ENCODE data around the gene GPC3. TPM values are rescaled to one million over a fixed set of nuclear protein-coding genes. Genes with fewer than 3 reads are reported as not detected.

Gene GPC3
- 15.5 TPM for total RNA-seq

DNA sequence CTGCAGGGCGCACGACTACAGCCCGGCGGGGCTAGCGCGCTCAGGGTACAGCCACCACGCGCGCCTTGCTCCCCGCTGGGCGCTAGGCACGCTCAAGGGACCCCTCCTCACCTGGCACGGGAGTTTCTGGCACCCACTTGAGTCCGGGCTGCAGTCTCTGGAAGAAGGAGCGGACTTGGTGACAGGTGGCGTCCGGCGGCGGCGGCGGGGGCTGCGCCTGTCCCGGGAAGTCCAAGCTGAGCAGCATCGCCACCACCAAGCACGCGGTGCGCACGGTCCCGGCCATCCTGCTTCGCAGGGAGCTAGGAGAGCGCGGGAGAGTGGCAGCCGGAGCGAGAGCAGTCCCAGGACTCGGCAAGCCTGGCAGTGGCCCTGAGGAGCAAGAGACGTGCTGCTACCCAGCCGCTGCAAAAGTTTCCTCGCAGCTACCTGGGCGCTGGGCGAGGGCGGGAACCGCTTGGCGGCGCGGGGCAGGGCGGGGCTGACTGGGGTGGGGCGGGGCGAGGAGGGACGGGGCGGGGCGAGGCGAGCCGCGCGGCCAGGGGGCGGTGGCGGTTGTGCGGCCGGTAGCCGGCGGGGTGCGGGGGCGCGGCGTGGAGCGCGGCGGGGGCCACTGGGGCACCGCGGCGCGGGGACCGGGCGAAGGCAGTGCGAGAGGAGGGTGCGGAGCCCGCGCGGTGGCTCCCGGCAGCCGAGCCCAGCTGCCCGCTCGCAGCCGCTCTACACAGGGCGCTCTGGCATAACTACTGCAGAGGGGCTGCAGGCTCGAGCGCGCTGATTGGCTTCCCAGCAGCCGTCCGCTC lies at the start of gene GPC3:
TSS of gene GPC3 (minus strand) at position 431 of the 803 bp plus-strand sequence.
- TF ChIP-seq, protein P1, sequence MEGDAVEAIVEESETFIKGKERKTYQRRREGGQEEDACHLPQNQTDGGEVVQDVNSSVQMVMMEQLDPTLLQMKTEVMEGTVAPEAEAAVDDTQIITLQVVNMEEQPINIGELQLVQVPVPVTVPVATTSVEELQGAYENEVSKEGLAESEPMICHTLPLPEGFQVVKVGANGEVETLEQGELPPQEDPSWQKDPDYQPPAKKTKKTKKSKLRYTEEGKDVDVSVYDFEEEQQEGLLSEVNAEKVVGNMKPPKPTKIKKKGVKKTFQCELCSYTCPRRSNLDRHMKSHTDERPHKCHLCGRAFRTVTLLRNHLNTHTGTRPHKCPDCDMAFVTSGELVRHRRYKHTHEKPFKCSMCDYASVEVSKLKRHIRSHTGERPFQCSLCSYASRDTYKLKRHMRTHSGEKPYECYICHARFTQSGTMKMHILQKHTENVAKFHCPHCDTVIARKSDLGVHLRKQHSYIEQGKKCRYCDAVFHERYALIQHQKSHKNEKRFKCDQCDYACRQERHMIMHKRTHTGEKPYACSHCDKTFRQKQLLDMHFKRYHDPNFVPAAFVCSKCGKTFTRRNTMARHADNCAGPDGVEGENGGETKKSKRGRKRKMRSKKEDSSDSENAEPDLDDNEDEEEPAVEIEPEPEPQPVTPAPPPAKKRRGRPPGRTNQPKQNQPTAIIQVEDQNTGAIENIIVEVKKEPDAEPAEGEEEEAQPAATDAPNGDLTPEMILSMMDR (IDR thresholded peaks at IDR 0.05) = no peak
- TF ChIP-seq POLR2AphosphoS5 (IDR thresholded peaks at IDR 0.05; ENCODE audit: insufficient read depth in 1 of 2, low read depth in 1 of 2) = no peak
- TF ChIP-seq POLR2A (IDR thresholded peaks at IDR 0.05) = no peak
- H3K4me1 ChIP-seq = no peaks in the 10 kb centered on the region
- no peak for DNase-seq (ENCODE audit: extremely low spot score in 2 of 2)
- no peaks in the 10 kb centered on the region for H3K27me3 ChIP-seq
- H3K36me3 ChIP-seq = no peaks in the 10 kb centered on the region
- peak within 1 kb of the TSS; percentile 33 to 42 for H3K4me3 ChIP-seq
- no peaks in the 10 kb centered on the region for H3K9me3 ChIP-seq
- intact Hi-C loops (cut with DNase I) = no loop called here
- no peak within 1 kb of the TSS for H3K27ac ChIP-seq

DNA sequence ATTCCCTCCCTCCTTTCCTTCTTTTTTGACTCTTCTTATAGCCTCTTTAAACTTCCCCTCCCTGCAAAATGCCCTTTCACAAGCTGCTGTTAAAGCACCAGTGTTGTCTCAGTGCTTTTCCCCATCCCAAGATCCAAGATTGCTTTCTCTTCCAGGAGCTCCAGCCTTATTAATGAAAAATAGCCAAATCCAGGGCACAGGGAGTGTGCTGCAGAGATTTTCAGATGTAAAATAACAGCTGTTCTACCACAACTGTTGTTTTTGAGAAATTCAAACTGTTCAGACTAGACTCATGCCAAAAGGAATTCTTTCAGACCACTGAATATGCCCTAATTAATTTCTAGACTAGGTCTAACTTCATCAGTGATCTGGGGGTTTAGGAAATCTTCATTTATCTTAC lies 47.0 kb upstream of the GPC3 start:
- Histone ChIP-seq H3K36me3 (no peaks in the 10 kb centered on the region), H3K4me1 (no peaks in the 10 kb centered on the region), H3K4me3 (no peak overlapping the region), H3K27ac (no peak overlapping the region), H3K27me3 (no peaks in the 10 kb centered on the region), H3K9me3 (no peaks in the 10 kb centered on the region)
- TF ChIP-seq POLR2A (IDR thresholded peaks at IDR 0.05) = no peak
- intact Hi-C loops (cut with DNase I) = no loop called here
- DNase-seq (ENCODE audit: extremely low spot score in 2 of 2) = no peak

DNA sequence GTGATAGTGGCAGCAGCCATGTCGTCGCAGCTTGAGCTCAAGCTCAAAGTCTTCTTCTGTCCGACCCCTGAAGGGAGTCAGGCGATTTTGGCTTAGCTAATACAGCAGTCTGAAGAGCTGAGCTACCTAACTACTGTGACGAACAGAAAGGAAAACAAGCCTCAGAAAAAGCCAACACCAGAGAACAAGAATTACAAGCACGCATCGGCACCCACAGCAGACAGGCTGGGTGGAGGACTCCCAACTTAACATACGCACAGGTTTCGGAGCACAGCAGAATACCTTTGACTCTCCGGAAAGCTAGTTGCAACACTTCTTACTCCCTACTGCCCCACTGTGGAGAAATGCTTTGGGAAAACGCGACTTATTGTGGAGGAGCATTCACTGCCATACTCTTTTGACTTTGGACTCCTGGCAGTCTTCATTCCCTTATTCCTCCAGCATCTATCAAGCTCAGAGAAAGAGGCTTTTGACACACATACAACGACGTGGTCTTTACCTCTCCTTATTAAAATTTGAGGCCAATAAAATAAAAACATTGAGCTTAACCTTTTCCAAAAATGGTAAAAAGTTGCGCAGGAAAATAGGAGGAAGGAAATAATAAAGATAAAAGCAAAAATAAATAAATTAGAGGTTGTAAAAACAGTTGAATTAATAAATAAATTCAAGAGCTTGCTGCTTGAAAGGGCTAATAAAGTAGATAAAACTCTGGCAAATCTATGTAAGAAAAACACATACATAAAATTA lies 41.3 kb upstream of the GPC3 start:
- TF ChIP-seq, protein P1 (IDR thresholded peaks at IDR 0.05) = peak in 1 of 3 experiments; percentile 32
- TF ChIP-seq POLR2AphosphoS5 (IDR thresholded peaks at IDR 0.05; ENCODE audit: insufficient read depth in 1 of 2, low read depth in 1 of 2) = no peak
- Histone ChIP-seq H3K9me3 (no peaks in the 10 kb centered on the region), H3K4me1 (no peaks in the 10 kb centered on the region), H3K27me3 (no peaks in the 10 kb centered on the region), H3K27ac (no peak overlapping the region), H3K4me3 (no peak overlapping the region), H3K36me3 (no peaks in the 10 kb centered on the region)
- DNase-seq (ENCODE audit: extremely low spot score in 2 of 2) = no peak
- intact Hi-C loops (cut with DNase I) = no loop called here

DNA sequence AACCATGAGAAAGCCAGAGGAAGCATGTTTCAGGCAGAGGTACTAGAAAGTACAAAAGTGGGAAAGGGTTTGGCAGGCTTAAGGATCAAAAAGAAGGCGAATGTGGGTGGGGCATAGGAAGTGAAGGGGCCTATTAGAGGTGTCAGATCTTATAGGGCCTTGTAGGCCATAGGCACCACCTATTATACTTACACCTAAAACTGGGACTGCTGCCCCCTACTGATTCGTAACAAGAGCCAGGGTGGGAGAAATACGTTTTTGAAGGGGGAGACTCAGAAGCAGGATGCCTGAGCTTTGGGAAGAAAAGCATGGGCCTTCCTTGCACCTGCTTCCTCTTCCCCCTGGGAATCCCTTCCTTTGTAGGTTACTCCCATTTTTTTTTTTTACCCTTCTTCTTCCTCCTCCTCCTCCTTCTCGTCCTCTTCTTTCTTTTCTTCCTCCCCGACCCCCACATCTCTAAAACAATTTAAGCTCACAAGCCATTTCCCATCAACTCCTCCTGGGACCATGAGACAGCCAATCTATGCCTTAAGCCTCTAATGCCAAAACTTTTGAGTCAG lies 40.7 kb upstream of the GPC3 start:
- intact Hi-C loops (cut with DNase I) = no loop called here

DNA sequence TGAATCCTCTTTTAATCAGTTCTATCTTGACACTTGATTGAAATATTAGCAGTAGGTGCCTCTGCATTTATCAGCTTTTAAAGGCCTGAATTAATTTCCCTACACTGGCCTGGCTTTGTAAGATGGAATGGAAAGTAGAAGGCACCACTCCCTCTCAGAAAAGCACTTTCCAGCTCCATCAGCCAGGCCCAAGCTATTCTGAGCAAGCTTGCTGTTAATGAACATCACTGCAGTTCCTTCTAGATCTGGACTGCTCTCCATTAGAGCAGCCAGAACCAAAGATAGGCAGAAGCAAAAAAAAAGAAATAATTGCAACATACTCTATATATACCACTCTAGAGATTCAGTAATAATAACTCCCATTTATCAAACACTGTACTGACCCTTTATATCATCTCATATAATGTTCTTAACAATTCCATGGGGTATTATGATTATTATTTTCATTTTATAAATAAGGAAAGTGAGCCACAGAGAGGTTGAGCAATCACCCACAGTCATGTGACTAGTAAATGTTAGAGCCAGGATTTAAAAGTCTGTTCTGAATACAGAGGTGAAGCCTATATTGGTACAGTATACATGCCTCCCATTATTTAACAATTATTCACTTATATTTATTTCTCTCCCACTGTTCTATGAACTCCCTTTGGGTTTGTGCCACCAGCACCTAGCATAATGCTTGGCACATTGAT lies 39.4 kb upstream of the GPC3 start:
- no peaks in the 10 kb centered on the region for H3K27me3 ChIP-seq
- TF ChIP-seq POLR2AphosphoS5 (IDR thresholded peaks at IDR 0.05; ENCODE audit: insufficient read depth in 1 of 2, low read depth in 1 of 2) = no peak
- no peak for TF ChIP-seq POLR2A (IDR thresholded peaks at IDR 0.05)
- TF ChIP-seq, protein P1 (IDR thresholded peaks at IDR 0.05) = no peak
- intact Hi-C loops (cut with DNase I) = no loop called here
- DNase-seq (ENCODE audit: extremely low spot score in 2 of 2) = no peak
- no peak overlapping the region for H3K27ac ChIP-seq
- H3K4me3 ChIP-seq = no peak overlapping the region
- H3K9me3 ChIP-seq = no peaks in the 10 kb centered on the region
- no peaks in the 10 kb centered on the region for H3K4me1 ChIP-seq
- H3K36me3 ChIP-seq = no peaks in the 10 kb centered on the region

More for the DNA sequence above, 40.7 kb upstream of the GPC3 start:
- Histone ChIP-seq H3K4me1 (no peaks in the 10 kb centered on the region), H3K36me3 (no peaks in the 10 kb centered on the region), H3K9me3 (no peaks in the 10 kb centered on the region), H3K27ac (no peak overlapping the region), H3K4me3 (no peak overlapping the region), H3K27me3 (no peaks in the 10 kb centered on the region)
- TF ChIP-seq POLR2AphosphoS5 (IDR thresholded peaks at IDR 0.05; ENCODE audit: insufficient read depth in 1 of 2, low read depth in 1 of 2) (no peak), POLR2A (IDR thresholded peaks at IDR 0.05) (no peak)
- TF ChIP-seq, protein P1 (IDR thresholded peaks at IDR 0.05) = no peak
- DNase-seq (ENCODE audit: extremely low spot score in 2 of 2) = no peak
